ENCODE results near the gene UNC79. TPM values are rescaled to one million over a fixed set of nuclear protein-coding genes. Genes with fewer than 3 reads are reported as not detected.

The UNC79 gene
- total RNA-seq, 1 donor, result under 0.01 TPM

GRCh38 chr14:93729993-93730392 is 299.3 kb downstream of the UNC79 start:
- H4K20me1 ChIP-seq (ENCODE audit: insufficient read depth, low read length), result no peaks in the 10 kb centered on the region

GRCh38 chr14:93731753-93732152 is 301.0 kb downstream of the UNC79 start:
- Histone ChIP-seq H2AFZ (ENCODE audit: low read length) (no peak overlapping the region), H3K36me3 (ENCODE audit: insufficient read depth, low read length) (no peaks in the 10 kb centered on the region), H3K79me2 (ENCODE audit: insufficient read depth, low read length) (no peaks in the 10 kb centered on the region), H3K4me1 (ENCODE audit: insufficient read depth, low read length) (no peaks in the 10 kb centered on the region), H3K4me3 (ENCODE audit: insufficient read depth, low read length) (no peak overlapping the region), H4K20me1 (ENCODE audit: insufficient read depth, low read length) (no peaks in the 10 kb centered on the region), H3K9me3 (ENCODE audit: low read depth, low read length) (no peaks in the 10 kb centered on the region), H3K27me3 (ENCODE audit: insufficient read depth, low read length) (no peaks in the 10 kb centered on the region), H3K4me2 (ENCODE audit: insufficient read depth, low read length) (no peak overlapping the region), H3K27ac (ENCODE audit: low read depth, low read length) (no peak overlapping the region)
- TF ChIP-seq CTCF (IDR thresholded peaks at IDR 0.05; ENCODE audit: extremely low read depth, low read depth, low read length), result no peak
- peak; percentile 50 for DNase-seq (ENCODE audit: insufficient read length, low spot score, missing footprints)

More at GRCh38 chr14:93729993-93730392, 299.3 kb downstream of the UNC79 start:
- Histone ChIP-seq H3K79me2 (ENCODE audit: insufficient read depth, low read length) (no peaks in the 10 kb centered on the region), H3K9me3 (ENCODE audit: low read depth, low read length) (no peaks in the 10 kb centered on the region), H3K27ac (ENCODE audit: low read depth, low read length) (no peak overlapping the region), H3K4me1 (ENCODE audit: insufficient read depth, low read length) (no peaks in the 10 kb centered on the region), H3K4me3 (ENCODE audit: insufficient read depth, low read length) (no peak overlapping the region), H3K36me3 (ENCODE audit: insufficient read depth, low read length) (no peaks in the 10 kb centered on the region), H2AFZ (ENCODE audit: low read length) (no peak overlapping the region), H3K27me3 (ENCODE audit: insufficient read depth, low read length) (no peaks in the 10 kb centered on the region), H3K4me2 (ENCODE audit: insufficient read depth, low read length) (no peak overlapping the region)
- TF ChIP-seq CTCF (IDR thresholded peaks at IDR 0.05; ENCODE audit: extremely low read depth, low read depth, low read length), result no peak
- DNase-seq (ENCODE audit: insufficient read length, low spot score, missing footprints), result peak; percentile 65

- Histone ChIP-seq H3K9me3 (ENCODE audit: low read depth, low read length) (no peaks in the 10 kb centered on the region), H4K20me1 (ENCODE audit: insufficient read depth, low read length) (no peaks in the 10 kb centered on the region), H2AFZ (ENCODE audit: low read length) (no peak overlapping the region), H3K4me3 (ENCODE audit: insufficient read depth, low read length) (no peak overlapping the region), H3K4me2 (ENCODE audit: insufficient read depth, low read length) (no peak overlapping the region), H3K27me3 (ENCODE audit: insufficient read depth, low read length) (no peaks in the 10 kb centered on the region), H3K4me1 (ENCODE audit: insufficient read depth, low read length) (no peaks in the 10 kb centered on the region), H3K79me2 (ENCODE audit: insufficient read depth, low read length) (no peaks in the 10 kb centered on the region), H3K27ac (ENCODE audit: low read depth, low read length) (no peak overlapping the region), H3K36me3 (ENCODE audit: insufficient read depth, low read length) (no peaks in the 10 kb centered on the region)
- TF ChIP-seq CTCF (IDR thresholded peaks at IDR 0.05; ENCODE audit: extremely low read depth, low read depth, low read length), result no peak
- DNase-seq (ENCODE audit: insufficient read length, low spot score, missing footprints), result peak; percentile 43
Observed at GRCh38 chr14:93732524-93732923, 301.8 kb downstream of the UNC79 start.

GRCh38 chr14:93733231-93733630 is 302.5 kb downstream of the UNC79 start:
- H3K79me2 ChIP-seq (ENCODE audit: insufficient read depth, low read length), result no peaks in the 10 kb centered on the region
- peak; percentile 57 for DNase-seq (ENCODE audit: insufficient read length, low spot score, missing footprints)
- H2AFZ ChIP-seq (ENCODE audit: low read length), result no peak overlapping the region
- H3K4me2 ChIP-seq (ENCODE audit: insufficient read depth, low read length), result no peak overlapping the region
- no peak overlapping the region for H3K4me3 ChIP-seq (ENCODE audit: insufficient read depth, low read length)
- H3K27me3 ChIP-seq (ENCODE audit: insufficient read depth, low read length), result no peaks in the 10 kb centered on the region
- no peaks in the 10 kb centered on the region for H3K9me3 ChIP-seq (ENCODE audit: low read depth, low read length)
- no peak overlapping the region for H3K27ac ChIP-seq (ENCODE audit: low read depth, low read length)
- no peak for TF ChIP-seq CTCF (IDR thresholded peaks at IDR 0.05; ENCODE audit: extremely low read depth, low read depth, low read length)
- H3K4me1 ChIP-seq (ENCODE audit: insufficient read depth, low read length), result no peaks in the 10 kb centered on the region
- H3K36me3 ChIP-seq (ENCODE audit: insufficient read depth, low read length), result no peaks in the 10 kb centered on the region
- H4K20me1 ChIP-seq (ENCODE audit: insufficient read depth, low read length), result no peaks in the 10 kb centered on the region

Data from osteoblast (primary cell).